ENCODE measurements around the gene GPC3.

GRCh38 chrX:133697656-133698055 is 287.7 kb downstream of the GPC3 start:
- TF ChIP-seq CTCF (conservative IDR thresholded peaks at IDR 0.05; ENCODE audit: low read depth in 2 of 2) (no peak), EZH2 (IDR thresholded peaks at IDR 0.05; ENCODE audit: low read depth, unreplicated experiment) (no peak), EZH2phosphoT487 (IDR thresholded peaks at IDR 0.05; ENCODE audit: unreplicated experiment) (no peak), POLR2AphosphoS5 (IDR thresholded peaks at IDR 0.05; ENCODE audit: low read depth) (no peak), ZNF114 (CRISPR knock-in tag; IDR thresholded peaks at IDR 0.05) (no peak), REST (IDR thresholded peaks at IDR 0.05; ENCODE audit: unreplicated experiment) (no peak), STAT1 (IDR thresholded peaks at IDR 0.05; ENCODE audit: unreplicated experiment) (no peak), ETS1 (IDR thresholded peaks at IDR 0.05) (no peak), ZNF331 (CRISPR knock-in tag; IDR thresholded peaks at IDR 0.05; ENCODE audit: low read depth) (no peak), CREB1 (CRISPR knock-in tag; IDR thresholded peaks at IDR 0.05; ENCODE audit: low read depth) (no peak), JUNB (IDR thresholded peaks at IDR 0.05; ENCODE audit: unreplicated experiment) (no peak), ZNF462 (CRISPR knock-in tag; IDR thresholded peaks at IDR 0.05) (no peak)

Data from GM23338 (cell line).